Activated T-cell treated with anti-CD3 and anti-CD28 coated beads, Interleukin-2, amount 50 U/mL, for 24 hours (primary cell): ENCODE results near the gene LMX1B.

Experiments used
- DNase-seq: peaks from one replicate; pipeline ENCODE4 v3.0.0-alpha.2; 2020
- H3K27ac Mint-ChIP-seq: 2 replicates; pipeline ENCODE4 v1.8.0; 2020; ENCODE audit warnings: mild to moderate bottlenecking, mixed read lengths
- H3K27me3 Mint-ChIP-seq: 2 replicates; pipeline ENCODE4 v1.8.0; 2020; ENCODE audit warnings: mixed read lengths
- H3K36me3 Mint-ChIP-seq: 2 replicates; pipeline ENCODE4 v1.8.0; 2020; ENCODE audit warnings: low read depth, mixed read lengths
- H3K4me1 Mint-ChIP-seq: 2 replicates; pipeline ENCODE4 v1.8.0; 2020; ENCODE audit warnings: low read depth, mixed read lengths
- H3K4me3 Mint-ChIP-seq: 2 replicates; pipeline ENCODE4 v1.8.0; 2020; ENCODE audit warnings: mild to moderate bottlenecking, moderate library complexity, mixed read lengths
- H3K9me3 Mint-ChIP-seq: 2 replicates; pipeline ENCODE4 v1.8.0; 2020; ENCODE audit warnings: mixed read lengths

Gene LMX1B

GRCh38 chr9:126663661-126664072, 49.9 kb downstream of the LMX1B start:
- H3K36me3 Mint-ChIP-seq, result no peaks in the 10 kb centered on the region
- H3K9me3 Mint-ChIP-seq, result no peaks in the 10 kb centered on the region
- H3K27ac Mint-ChIP-seq, result no peak overlapping the region
- H3K4me1 Mint-ChIP-seq, result peaks cover 2% of the 10 kb centered on the region
- H3K27me3 Mint-ChIP-seq, result peaks cover 53% of the 10 kb centered on the region
- no peak for DNase-seq
- H3K4me3 Mint-ChIP-seq, result no peak overlapping the region

GRCh38 chr9:126664900-126665643, 51.3 kb downstream of the LMX1B start:
- no peak overlapping the region for H3K27ac Mint-ChIP-seq

DNA sequence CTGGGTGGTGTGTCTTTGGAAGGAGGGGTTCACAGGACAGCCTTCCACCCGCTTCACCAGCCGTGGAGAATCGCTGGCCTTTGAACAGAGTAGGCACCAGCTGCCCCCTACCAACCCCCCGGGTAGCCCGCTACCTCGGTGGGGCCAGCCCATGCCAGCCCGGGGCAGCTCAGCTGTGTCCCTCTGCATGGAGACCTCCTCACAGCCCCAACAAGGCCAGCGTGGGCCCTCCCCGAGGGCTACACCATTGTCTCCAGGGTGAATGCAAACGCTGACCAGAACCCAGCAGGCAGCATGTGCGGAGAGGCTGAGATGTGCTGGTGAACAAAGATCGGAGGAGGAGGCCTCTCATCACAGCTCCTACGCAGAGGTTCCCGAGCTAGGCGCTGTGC, 51.9 kb downstream of the LMX1B start:
- Mint-ChIP-seq H3K4me3 (no peak overlapping the region), H3K27me3 (peaks cover 40% of the 10 kb centered on the region), H3K9me3 (no peaks in the 10 kb centered on the region), H3K36me3 (no peaks in the 10 kb centered on the region), H3K4me1 (peaks cover 2% of the 10 kb centered on the region), H3K27ac (no peak overlapping the region)
- no peak for DNase-seq

More at GRCh38 chr9:126664900-126665643, 51.3 kb downstream of the LMX1B start:
- peaks cover 46% of the 10 kb centered on the region for H3K27me3 Mint-ChIP-seq
- H3K4me3 Mint-ChIP-seq, result no peak overlapping the region
- H3K9me3 Mint-ChIP-seq, result no peaks in the 10 kb centered on the region
- H3K4me1 Mint-ChIP-seq, result peaks cover 2% of the 10 kb centered on the region
- DNase-seq, result no peak
- H3K36me3 Mint-ChIP-seq, result no peaks in the 10 kb centered on the region

DNA sequence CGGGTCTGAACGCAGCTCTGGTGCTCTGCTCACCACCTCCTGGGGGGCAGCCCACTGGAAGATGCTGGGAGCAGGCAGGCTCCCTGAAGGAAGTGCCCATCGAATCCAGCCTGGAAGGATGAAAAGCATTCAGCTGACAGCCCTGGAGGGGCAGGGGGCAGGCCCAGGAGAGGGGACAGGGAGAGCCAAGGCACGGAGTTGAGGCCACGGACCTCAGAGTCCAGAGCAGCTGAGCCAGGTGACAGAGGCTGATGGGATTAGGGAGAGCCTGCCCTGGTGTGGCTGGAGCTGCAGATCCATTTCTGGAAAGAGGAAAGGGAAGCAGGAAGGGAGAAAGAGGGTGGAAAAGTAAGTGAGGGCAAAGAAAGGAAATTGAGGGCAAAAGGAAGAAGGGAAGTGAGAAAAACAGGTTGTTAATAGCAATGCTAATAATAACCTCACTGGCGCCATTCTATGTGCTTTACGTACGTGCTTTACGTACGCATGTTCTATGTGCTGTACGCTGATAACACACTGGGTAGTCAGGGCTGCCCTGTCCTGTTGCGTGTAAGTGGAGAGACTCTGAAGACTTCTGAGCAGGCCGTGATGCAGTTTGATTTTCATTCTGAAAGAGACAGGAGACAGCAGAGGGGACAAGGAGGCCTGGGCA, 52.6 kb downstream of the LMX1B start:
- Mint-ChIP-seq H3K4me1 (peaks cover 2% of the 10 kb centered on the region), H3K27ac (no peak overlapping the region), H3K9me3 (no peaks in the 10 kb centered on the region), H3K4me3 (no peak overlapping the region), H3K36me3 (no peaks in the 10 kb centered on the region), H3K27me3 (peaks cover 38% of the 10 kb centered on the region)
- DNase-seq, result no peak

GRCh38 chr9:126667190-126668055, 53.7 kb downstream of the LMX1B start:
- H3K4me1 Mint-ChIP-seq, result peaks cover 2% of the 10 kb centered on the region
- H3K9me3 Mint-ChIP-seq, result no peaks in the 10 kb centered on the region
- no peaks in the 10 kb centered on the region for H3K36me3 Mint-ChIP-seq
- H3K27me3 Mint-ChIP-seq, result peaks cover 44% of the 10 kb centered on the region
- DNase-seq, result no peak
- H3K27ac Mint-ChIP-seq, result no peak overlapping the region
- H3K4me3 Mint-ChIP-seq, result no peak overlapping the region

DNA sequence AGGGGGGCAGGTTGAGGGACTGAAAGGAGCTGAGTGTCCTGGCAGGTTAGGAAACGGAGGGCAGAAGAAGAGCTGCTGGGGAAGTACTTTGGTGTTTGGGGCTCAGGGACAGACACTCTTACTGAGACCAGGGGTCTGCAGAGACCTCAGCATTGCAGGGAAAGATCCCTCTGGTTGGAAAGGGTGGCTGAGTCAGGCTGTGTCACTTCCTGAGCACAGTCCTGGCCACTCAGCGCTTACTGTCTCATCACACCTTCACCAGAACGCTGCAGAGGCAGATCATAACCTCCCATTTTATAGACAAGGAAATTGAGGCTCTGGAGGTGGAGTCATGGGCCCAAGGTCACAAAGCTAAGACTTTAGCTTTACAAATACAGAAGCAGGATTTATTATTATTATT, 54.3 kb downstream of the LMX1B start:
- H3K4me3 Mint-ChIP-seq, result no peak overlapping the region
- no peaks in the 10 kb centered on the region for H3K9me3 Mint-ChIP-seq
- peaks cover 45% of the 10 kb centered on the region for H3K27me3 Mint-ChIP-seq
- no peak for DNase-seq
- peaks cover 2% of the 10 kb centered on the region for H3K4me1 Mint-ChIP-seq
- no peaks in the 10 kb centered on the region for H3K36me3 Mint-ChIP-seq
- no peak overlapping the region for H3K27ac Mint-ChIP-seq

DNA sequence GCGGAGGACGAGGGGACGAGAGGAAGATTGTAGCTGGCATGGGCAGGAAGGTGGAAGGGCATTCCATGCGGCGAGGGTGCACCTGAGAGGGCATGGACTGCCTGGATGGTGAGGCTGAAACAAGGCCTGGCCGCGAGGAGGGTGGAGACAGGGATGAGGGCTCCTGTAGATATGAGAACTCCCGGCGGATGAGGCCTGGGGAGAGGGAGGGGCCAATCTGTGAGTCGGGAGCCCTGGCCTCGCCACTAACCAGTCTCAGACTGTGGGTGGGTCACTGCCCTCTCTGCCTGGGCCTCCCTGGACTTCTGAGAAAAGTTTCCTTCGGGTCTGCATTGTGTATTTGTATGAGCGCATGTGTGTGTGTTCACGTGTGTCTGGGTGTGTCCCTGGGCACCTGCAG, 55.4 kb downstream of the LMX1B start:
- H3K27ac Mint-ChIP-seq, result no peak overlapping the region
- no peaks in the 10 kb centered on the region for H3K36me3 Mint-ChIP-seq
- H3K27me3 Mint-ChIP-seq, result peaks cover 49% of the 10 kb centered on the region
- peaks cover 2% of the 10 kb centered on the region for H3K4me1 Mint-ChIP-seq
- no peak for DNase-seq
- no peaks in the 10 kb centered on the region for H3K9me3 Mint-ChIP-seq
- no peak overlapping the region for H3K4me3 Mint-ChIP-seq

GRCh38 chr9:126670270-126670669, 56.5 kb downstream of the LMX1B start:
- Mint-ChIP-seq H3K36me3 (no peaks in the 10 kb centered on the region), H3K9me3 (no peaks in the 10 kb centered on the region), H3K27me3 (peaks cover 50% of the 10 kb centered on the region), H3K4me3 (no peak overlapping the region), H3K4me1 (peaks cover under 1% of the 10 kb centered on the region), H3K27ac (no peak overlapping the region)
- no peak for DNase-seq

GRCh38 chr9:126671381-126671831, 57.7 kb downstream of the LMX1B start:
- Mint-ChIP-seq H3K4me3 (no peak overlapping the region), H3K4me1 (peaks cover 5% of the 10 kb centered on the region), H3K9me3 (no peaks in the 10 kb centered on the region), H3K27me3 (peaks cover 46% of the 10 kb centered on the region), H3K27ac (no peak overlapping the region), H3K36me3 (no peaks in the 10 kb centered on the region)
- no peak for DNase-seq

DNA sequence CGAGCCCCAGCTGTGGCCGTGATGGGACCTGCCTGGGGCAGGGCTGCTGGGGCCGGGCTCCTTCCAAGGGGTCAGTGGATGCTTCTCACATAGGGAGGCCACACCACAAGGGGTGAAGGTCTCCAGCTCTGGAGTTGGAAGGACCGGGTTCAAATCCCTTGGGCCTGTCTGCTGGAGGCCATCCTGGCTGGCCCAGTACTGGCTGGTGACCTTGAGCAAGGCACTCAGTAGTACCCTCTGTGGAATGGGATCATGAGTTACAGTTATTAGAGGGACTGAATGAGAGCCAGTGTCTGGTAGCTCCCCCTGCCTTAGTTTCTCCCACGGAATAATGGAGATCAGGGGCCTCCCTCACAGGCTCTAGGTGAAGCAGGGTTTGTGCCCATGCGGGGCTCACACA, 58.3 kb downstream of the LMX1B start:
- no peaks in the 10 kb centered on the region for H3K9me3 Mint-ChIP-seq
- H3K36me3 Mint-ChIP-seq, result no peaks in the 10 kb centered on the region
- H3K27me3 Mint-ChIP-seq, result peaks cover 48% of the 10 kb centered on the region
- H3K27ac Mint-ChIP-seq, result no peak overlapping the region
- DNase-seq, result no peak
- peaks cover 7% of the 10 kb centered on the region for H3K4me1 Mint-ChIP-seq
- H3K4me3 Mint-ChIP-seq, result no peak overlapping the region

DNA sequence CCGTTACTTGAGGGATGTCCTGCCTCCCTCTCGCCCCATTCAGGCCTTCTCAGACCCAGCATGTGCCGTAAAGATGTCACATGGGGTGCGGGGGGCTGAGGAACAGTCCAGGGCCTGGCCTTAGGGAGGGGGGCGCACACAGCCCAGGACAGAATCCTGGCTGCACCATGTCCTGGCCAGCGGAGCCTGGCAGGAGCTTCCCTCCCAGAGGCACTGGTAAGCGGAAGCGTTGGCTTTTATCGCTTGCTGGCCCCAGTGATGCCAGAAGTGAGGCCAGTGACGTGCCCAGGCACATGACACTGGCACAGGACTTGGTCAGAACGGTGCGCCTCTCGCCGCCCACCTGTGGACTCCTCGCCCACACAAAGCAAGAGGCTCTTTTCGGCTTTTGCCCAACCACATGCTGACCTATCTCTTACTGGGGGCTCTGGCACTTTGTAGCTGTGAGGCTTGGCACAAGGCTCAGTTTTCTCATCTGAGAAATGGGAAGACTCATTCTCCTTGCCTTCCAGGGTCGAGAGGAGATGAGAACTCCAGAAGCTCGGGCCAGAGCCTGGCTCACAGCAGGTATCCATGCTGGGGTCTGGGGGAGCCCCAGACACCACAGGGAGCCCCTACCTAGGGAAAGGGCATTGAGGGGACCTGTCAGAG, 59.0 kb downstream of the LMX1B start:
- H3K9me3 Mint-ChIP-seq, result no peaks in the 10 kb centered on the region
- H3K4me1 Mint-ChIP-seq, result peaks cover 15% of the 10 kb centered on the region
- H3K4me3 Mint-ChIP-seq, result no peak overlapping the region
- H3K27me3 Mint-ChIP-seq, result peaks cover 56% of the 10 kb centered on the region
- H3K27ac Mint-ChIP-seq, result no peak overlapping the region
- no peak for DNase-seq
- no peaks in the 10 kb centered on the region for H3K36me3 Mint-ChIP-seq

DNA sequence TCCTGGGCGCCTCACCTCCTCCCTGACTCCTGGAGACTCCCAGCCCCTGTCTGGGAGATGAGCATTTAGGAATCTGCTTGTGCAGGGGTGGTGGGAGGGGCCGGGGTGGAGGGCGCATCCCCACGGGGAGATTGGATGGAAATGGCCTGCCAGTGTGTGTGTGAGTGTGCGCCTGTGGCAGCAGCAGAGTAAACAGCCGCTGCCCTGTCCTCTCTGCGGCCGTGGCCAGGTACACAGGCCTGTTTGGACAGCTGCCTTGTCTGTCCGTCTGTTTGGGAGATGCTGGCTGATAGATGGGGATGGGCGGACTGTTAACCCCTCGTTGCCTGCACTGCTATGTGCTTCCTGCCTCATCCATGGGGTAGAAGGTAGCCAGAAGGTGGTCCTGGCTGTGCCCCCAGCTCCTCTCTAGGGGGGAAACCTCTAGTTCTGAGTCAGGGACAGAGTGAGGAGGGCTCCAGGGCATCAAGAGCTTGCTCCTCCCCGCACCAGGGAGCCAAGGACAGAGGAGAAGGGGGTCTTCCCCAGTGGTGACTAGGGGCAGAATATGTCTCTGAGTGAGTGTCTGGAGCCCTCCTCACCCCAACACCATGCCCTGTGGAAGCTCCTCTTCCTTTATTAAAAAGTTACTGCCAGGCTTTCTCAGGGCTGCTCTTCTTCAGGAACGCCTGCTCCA, 60.1 kb downstream of the LMX1B start:
- H3K4me1 Mint-ChIP-seq, result peaks cover 18% of the 10 kb centered on the region
- H3K9me3 Mint-ChIP-seq, result no peaks in the 10 kb centered on the region
- H3K36me3 Mint-ChIP-seq, result no peaks in the 10 kb centered on the region
- H3K4me3 Mint-ChIP-seq, result no peak overlapping the region
- DNase-seq, result no peak
- H3K27me3 Mint-ChIP-seq, result peaks cover 65% of the 10 kb centered on the region
- no peak overlapping the region for H3K27ac Mint-ChIP-seq

DNA sequence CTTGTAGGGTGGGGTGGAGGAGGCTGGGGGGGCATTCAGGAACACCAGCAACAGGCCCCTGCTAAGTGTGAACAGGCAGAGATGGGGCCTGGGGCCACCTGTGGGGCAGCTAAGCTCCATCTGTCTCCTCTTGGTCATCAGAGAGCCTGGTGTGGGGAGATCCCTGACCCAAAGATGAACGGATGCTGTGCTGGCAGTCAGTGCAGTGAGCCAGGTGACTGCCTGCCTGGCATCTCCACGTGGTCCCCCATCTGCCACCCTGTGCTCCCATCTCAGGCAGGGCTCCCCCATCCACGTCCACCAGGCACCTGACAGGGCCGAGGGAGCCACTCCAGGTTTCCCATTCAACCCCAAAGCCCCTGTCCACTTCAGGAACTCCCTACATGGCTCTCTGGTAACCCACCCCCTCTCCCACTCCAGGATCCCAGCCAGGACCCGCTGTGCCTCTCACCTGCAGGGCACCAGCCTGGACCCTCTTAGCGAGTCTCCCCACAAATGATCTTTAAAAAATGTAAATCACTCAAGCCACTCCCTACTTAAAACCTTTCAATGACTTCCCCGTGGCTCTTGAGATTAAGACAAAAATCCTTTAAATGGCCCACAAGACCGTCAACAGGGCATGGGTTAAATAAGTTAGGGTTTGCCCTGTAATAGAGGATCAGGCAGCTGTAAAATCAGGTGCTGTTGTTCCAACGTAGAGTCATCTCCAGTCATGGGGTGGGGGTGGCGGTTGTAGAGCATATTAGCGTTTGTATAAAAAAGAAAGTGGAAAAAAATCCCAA, 60.8 kb downstream of the LMX1B start:
- no peaks in the 10 kb centered on the region for H3K9me3 Mint-ChIP-seq
- DNase-seq, result no peak
- no peaks in the 10 kb centered on the region for H3K36me3 Mint-ChIP-seq
- H3K4me3 Mint-ChIP-seq, result no peak overlapping the region
- no peak overlapping the region for H3K27ac Mint-ChIP-seq
- H3K4me1 Mint-ChIP-seq, result peaks cover 23% of the 10 kb centered on the region
- H3K27me3 Mint-ChIP-seq, result peaks cover 72% of the 10 kb centered on the region
